WTC11 (cell line): ENCODE data around the gene ABCB11. TPM values are rescaled to one million over a fixed set of nuclear protein-coding genes. Genes with fewer than 3 reads are reported as not detected.
A peak's percentile ranks its signal among the peaks of the same experiment; 100 is the strongest.

Experiments used
- ATAC-seq: fragments of 200-7000 bp; cut with Tn5 transposase; 2 replicates; pipeline ENCODE4 v1.10.0; 2021; ENCODE audit warnings: mild to moderate bottlenecking, moderate library complexity
- CTCF ChIA-PET: fragments of 300-600 bp; sonication (Branson Sonifier 250); formaldehyde crosslinking; loops from one replicate; lab custom pipeline; 2021; ENCODE audit warnings: antibody characterized with exemption; lab: Charles Lee
- POLR2A ChIA-PET: fragments of 350-600 bp; sonication (Branson Sonifier 250); formaldehyde crosslinking; loops from one replicate; lab custom pipeline; 2021; ENCODE audit warnings: antibody characterized with exemption; lab: Charles Lee
- DNase-seq: peaks from one replicate; pipeline ENCODE4 v3.0.0; 2021; ENCODE audit warnings: low spot score
- H3K27ac Mint-ChIP-seq: 2 replicates; pipeline ENCODE4 v1.8.0; 2021; ENCODE audit warnings: mixed read lengths
- H3K27me3 Mint-ChIP-seq: 2 replicates; pipeline ENCODE4 v1.8.0; 2021; ENCODE audit warnings: low read depth, mild to moderate bottlenecking, moderate library complexity, mixed read lengths
- H3K36me3 Mint-ChIP-seq: 2 replicates; pipeline ENCODE4 v1.8.0; 2021; ENCODE audit warnings: mixed read lengths
- H3K4me1 Mint-ChIP-seq: 2 replicates; pipeline ENCODE4 v1.8.0; 2022; ENCODE audit warnings: mixed read lengths
- H3K4me3 Mint-ChIP-seq: 2 replicates; pipeline ENCODE4 v1.8.0; 2021; ENCODE audit warnings: mild to moderate bottlenecking, moderate library complexity, mixed read lengths
- H3K9me3 Mint-ChIP-seq: 2 replicates; pipeline ENCODE4 v1.8.0; 2021; ENCODE audit warnings: mixed read lengths
- AR ChIP-seq: fragments of 250-450 bp; sonication (Bioruptor Pico); IDR thresholded peaks from 2 replicates; pipeline ENCODE4 v1.9.0; 2021; ENCODE audit warnings: mild to moderate bottlenecking
- CTCF ChIP-seq: fragments of 200-600 bp; IDR thresholded peaks from 2 replicates; pipeline ENCODE4 v1.8.0; 2022; ENCODE audit warnings: antibody characterized with exemption
- E2F5 ChIP-seq: sonication (generic); formaldehyde crosslinking; IDR thresholded peaks from 2 replicates; pipeline ENCODE4 v1.8.1; 2022; ENCODE audit warnings: mild to moderate bottlenecking, moderate library complexity, missing genetic modification reagents
- FOXP1 ChIP-seq: sonication (generic); formaldehyde crosslinking; IDR thresholded peaks from 2 replicates; pipeline ENCODE4 v1.8.0; 2022; ENCODE audit warnings: missing genetic modification reagents, mild to moderate bottlenecking, moderate library complexity, borderline replicate concordance
- FOXP4 ChIP-seq: sonication (generic); formaldehyde crosslinking; IDR thresholded peaks from 2 replicates; pipeline ENCODE4 v1.8.0; 2022; ENCODE audit warnings: mild to moderate bottlenecking, missing genetic modification reagents
- GABPB1 ChIP-seq: sonication (generic); formaldehyde crosslinking; IDR thresholded peaks from 2 replicates; pipeline ENCODE4 v1.8.1; 2023; ENCODE audit warnings: mild to moderate bottlenecking, missing genetic modification reagents
- IRF1 ChIP-seq: sonication (generic); formaldehyde crosslinking; IDR thresholded peaks from 2 replicates; pipeline ENCODE4 v1.8.0; 2023; ENCODE audit warnings: missing genetic modification reagents
- MXD4 ChIP-seq: fragments of 250-450 bp; sonication (Bioruptor Pico); IDR thresholded peaks from 2 replicates; pipeline ENCODE4 v1.8.0; 2021; ENCODE audit warnings: mild to moderate bottlenecking, moderate library complexity, borderline replicate concordance
- NFE2L1 ChIP-seq: sonication (generic); formaldehyde crosslinking; IDR thresholded peaks from 2 replicates; pipeline ENCODE4 v1.8.1; 2023; ENCODE audit warnings: missing genetic modification reagents
- NFYB ChIP-seq: sonication (generic); formaldehyde crosslinking; conservative IDR thresholded peaks from 2 replicates; pipeline ENCODE4 v1.8.0; 2022; ENCODE audit warnings: low read depth, missing genetic modification reagents
- OVOL2 ChIP-seq: fragments of 250-450 bp; sonication (Bioruptor Pico); IDR thresholded peaks from 2 replicates; pipeline ENCODE4 v1.9.0; 2021; ENCODE audit warnings: mild to moderate bottlenecking, borderline replicate concordance
- RORB ChIP-seq: fragments of 250-450 bp; sonication (Bioruptor Pico); IDR thresholded peaks from 2 replicates; pipeline ENCODE4 v1.9.0; 2021; ENCODE audit warnings: mild to moderate bottlenecking
- SOX15 ChIP-seq: fragments of 250-450 bp; sonication (Bioruptor Pico); IDR thresholded peaks from 2 replicates; pipeline ENCODE4 v1.9.0; 2021; ENCODE audit warnings: mild to moderate bottlenecking
- TP53 ChIP-seq: sonication (generic); formaldehyde crosslinking; IDR thresholded peaks from 2 replicates; pipeline ENCODE4 v1.8.1; 2023; ENCODE audit warnings: mild to moderate bottlenecking, missing genetic modification reagents
- ZNF219 ChIP-seq: sonication (generic); formaldehyde crosslinking; IDR thresholded peaks from 2 replicates; pipeline ENCODE4 v1.8.0; 2023; ENCODE audit warnings: missing genetic modification reagents, mild to moderate bottlenecking, borderline replicate concordance
- total RNA-seq: library from RNA; stranded (reverse); gene quantifications from 3 replicates; pipeline ENCODE4 v1.2.3, GENCODE V29; 2021
- TF ChIP-seq, protein P1 (sequence below): sonication (generic); formaldehyde crosslinking; IDR thresholded peaks from 2 replicates; pipeline ENCODE4 v1.8.1; 2022; ENCODE audit warnings: low read depth, missing genetic modification reagents, borderline replicate concordance
- TF ChIP-seq, protein P2 (sequence below): sonication (generic); formaldehyde crosslinking; IDR thresholded peaks from 2 replicates; pipeline ENCODE4 v1.8.0; 2023; ENCODE audit warnings: missing genetic modification reagents, mild to moderate bottlenecking, borderline replicate concordance
- TF ChIP-seq, protein P3 (sequence below): sonication (generic); formaldehyde crosslinking; IDR thresholded peaks from 2 replicates; pipeline ENCODE4 v1.8.0; 2022; ENCODE audit warnings: mild to moderate bottlenecking, missing genetic modification reagents

The ABCB11 gene
- total RNA-seq, 1 experiment from 2014 or later, result 0.77 TPM

- H3K27ac Mint-ChIP-seq, result no peak overlapping the region
- ChIA-PET CTCF (no interaction called here), POLR2A (no interaction called here)
- H3K4me3 Mint-ChIP-seq, result no peak overlapping the region
- H3K27me3 Mint-ChIP-seq, result no peaks in the 10 kb centered on the region; the same call in 1 of the 2 replicates
- ATAC-seq, result peak; percentile 74
- peaks cover 23% of the 10 kb centered on the region for H3K9me3 Mint-ChIP-seq
- TF ChIP-seq ZNF219 (CRISPR knock-in tag) (no peak), CTCF (peak; percentile 47), GABPB1 (CRISPR knock-in tag) (no peak)
- TF ChIP-seq, all 79 proteins: peak for 1
- H3K36me3 Mint-ChIP-seq, result no peaks in the 10 kb centered on the region; the same call in 1 of the 2 replicates
- DNase-seq, result no peak
- H3K4me1 Mint-ChIP-seq, result no peaks in the 10 kb centered on the region
Measured at GRCh38 chr2:168948621-168949212, 82.4 kb downstream of the ABCB11 start.

DNA sequence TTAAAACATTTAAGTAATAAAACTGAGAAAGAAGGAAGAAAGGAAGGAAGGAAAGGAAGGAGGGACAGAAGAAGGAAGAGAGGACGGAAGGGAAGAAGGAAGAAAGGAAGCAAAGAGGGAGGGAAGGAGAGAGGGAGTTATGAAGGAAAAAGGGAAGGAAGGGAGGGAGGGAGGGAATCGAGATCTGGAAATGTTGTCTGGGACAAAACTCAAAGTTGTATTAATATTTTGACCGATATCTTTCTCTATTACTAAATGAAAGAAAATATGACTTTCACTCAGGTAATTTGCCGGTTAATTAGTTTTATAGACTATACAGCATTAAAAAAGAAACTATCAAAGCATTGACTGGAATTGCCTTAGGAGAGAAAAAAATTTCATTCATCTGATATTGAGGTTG lies 85.6 kb downstream of the ABCB11 start:
- Mint-ChIP-seq H3K4me1 (no peaks in the 10 kb centered on the region), H3K4me3 (no peak overlapping the region), H3K27me3 (no peaks in the 10 kb centered on the region), H3K27ac (no peak overlapping the region), H3K9me3 (peaks cover 6% of the 10 kb centered on the region), H3K36me3 (no peaks in the 10 kb centered on the region)
- ChIA-PET POLR2A (no interaction called here), CTCF (interaction anchor here (0.6 kb wide), 1 partner anchor 46 kb away, joined by 3 read pairs; no protein-coding TSS in a partner anchor)
- no peak for DNase-seq
- no peak for ATAC-seq
- no peak for TF ChIP-seq TP53 (CRISPR knock-in tag)
- no peak for TF ChIP-seq RORB
- TF ChIP-seq NFE2L1 (CRISPR knock-in tag), result no peak
- no peak for TF ChIP-seq GABPB1 (CRISPR knock-in tag)
- TF ChIP-seq, protein P1, sequence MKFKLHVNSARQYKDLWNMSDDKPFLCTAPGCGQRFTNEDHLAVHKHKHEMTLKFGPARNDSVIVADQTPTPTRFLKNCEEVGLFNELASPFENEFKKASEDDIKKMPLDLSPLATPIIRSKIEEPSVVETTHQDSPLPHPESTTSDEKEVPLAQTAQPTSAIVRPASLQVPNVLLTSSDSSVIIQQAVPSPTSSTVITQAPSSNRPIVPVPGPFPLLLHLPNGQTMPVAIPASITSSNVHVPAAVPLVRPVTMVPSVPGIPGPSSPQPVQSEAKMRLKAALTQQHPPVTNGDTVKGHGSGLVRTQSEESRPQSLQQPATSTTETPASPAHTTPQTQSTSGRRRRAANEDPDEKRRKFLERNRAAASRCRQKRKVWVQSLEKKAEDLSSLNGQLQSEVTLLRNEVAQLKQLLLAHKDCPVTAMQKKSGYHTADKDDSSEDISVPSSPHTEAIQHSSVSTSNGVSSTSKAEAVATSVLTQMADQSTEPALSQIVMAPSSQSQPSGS (CRISPR knock-in tag), result no peak
- no peak for TF ChIP-seq NFYB (CRISPR knock-in tag)
- no peak for TF ChIP-seq SOX15 (CRISPR knock-in tag)
- TF ChIP-seq, protein P2, sequence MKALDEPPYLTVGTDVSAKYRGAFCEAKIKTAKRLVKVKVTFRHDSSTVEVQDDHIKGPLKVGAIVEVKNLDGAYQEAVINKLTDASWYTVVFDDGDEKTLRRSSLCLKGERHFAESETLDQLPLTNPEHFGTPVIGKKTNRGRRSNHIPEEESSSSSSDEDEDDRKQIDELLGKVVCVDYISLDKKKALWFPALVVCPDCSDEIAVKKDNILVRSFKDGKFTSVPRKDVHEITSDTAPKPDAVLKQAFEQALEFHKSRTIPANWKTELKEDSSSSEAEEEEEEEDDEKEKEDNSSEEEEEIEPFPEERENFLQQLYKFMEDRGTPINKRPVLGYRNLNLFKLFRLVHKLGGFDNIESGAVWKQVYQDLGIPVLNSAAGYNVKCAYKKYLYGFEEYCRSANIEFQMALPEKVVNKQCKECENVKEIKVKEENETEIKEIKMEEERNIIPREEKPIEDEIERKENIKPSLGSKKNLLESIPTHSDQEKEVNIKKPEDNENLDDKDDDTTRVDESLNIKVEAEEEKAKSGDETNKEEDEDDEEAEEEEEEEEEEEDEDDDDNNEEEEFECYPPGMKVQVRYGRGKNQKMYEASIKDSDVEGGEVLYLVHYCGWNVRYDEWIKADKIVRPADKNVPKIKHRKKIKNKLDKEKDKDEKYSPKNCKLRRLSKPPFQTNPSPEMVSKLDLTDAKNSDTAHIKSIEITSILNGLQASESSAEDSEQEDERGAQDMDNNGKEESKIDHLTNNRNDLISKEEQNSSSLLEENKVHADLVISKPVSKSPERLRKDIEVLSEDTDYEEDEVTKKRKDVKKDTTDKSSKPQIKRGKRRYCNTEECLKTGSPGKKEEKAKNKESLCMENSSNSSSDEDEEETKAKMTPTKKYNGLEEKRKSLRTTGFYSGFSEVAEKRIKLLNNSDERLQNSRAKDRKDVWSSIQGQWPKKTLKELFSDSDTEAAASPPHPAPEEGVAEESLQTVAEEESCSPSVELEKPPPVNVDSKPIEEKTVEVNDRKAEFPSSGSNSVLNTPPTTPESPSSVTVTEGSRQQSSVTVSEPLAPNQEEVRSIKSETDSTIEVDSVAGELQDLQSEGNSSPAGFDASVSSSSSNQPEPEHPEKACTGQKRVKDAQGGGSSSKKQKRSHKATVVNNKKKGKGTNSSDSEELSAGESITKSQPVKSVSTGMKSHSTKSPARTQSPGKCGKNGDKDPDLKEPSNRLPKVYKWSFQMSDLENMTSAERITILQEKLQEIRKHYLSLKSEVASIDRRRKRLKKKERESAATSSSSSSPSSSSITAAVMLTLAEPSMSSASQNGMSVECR (CRISPR knock-in tag), result no peak
- TF ChIP-seq FOXP4 (CRISPR knock-in tag), result no peak
- TF ChIP-seq AR (CRISPR knock-in tag), result no peak
- TF ChIP-seq, protein P3, sequence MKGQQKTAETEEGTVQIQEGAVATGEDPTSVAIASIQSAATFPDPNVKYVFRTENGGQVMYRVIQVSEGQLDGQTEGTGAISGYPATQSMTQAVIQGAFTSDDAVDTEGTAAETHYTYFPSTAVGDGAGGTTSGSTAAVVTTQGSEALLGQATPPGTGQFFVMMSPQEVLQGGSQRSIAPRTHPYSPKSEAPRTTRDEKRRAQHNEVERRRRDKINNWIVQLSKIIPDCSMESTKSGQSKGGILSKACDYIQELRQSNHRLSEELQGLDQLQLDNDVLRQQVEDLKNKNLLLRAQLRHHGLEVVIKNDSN, result no peak
- TF ChIP-seq OVOL2 (CRISPR knock-in tag), result no peak
- TF ChIP-seq MXD4 (CRISPR knock-in tag), result no peak
- no peak for TF ChIP-seq E2F5 (CRISPR knock-in tag)
- no peak for TF ChIP-seq IRF1 (CRISPR knock-in tag)
- TF ChIP-seq FOXP1 (CRISPR knock-in tag), result no peak
